Endothelial cell (in vitro differentiated cells): ENCODE data around the gene TEAD1. TPM values are rescaled to one million over a fixed set of nuclear protein-coding genes. Genes with fewer than 3 reads are reported as not detected.

ENCODE experiments used
- DNase-seq: peaks from one replicate; pipeline ENCODE4 v3.0.0; 2021; ENCODE audit warnings: low spot score
- H3K27ac Mint-ChIP-seq: one replicate; pipeline ENCODE4 v1.8.0; 2021; ENCODE audit warnings: mixed read lengths, inconsistent platforms; ENCODE audit not compliant: unreplicated experiment
- H3K27me3 Mint-ChIP-seq: one replicate; pipeline ENCODE4 v1.8.0; 2021; ENCODE audit warnings: mild to moderate bottlenecking, moderate library complexity, mixed read lengths, inconsistent platforms; ENCODE audit not compliant: unreplicated experiment
- H3K36me3 Mint-ChIP-seq: one replicate; pipeline ENCODE4 v1.8.0; 2021; ENCODE audit warnings: mild to moderate bottlenecking, low read depth, mixed read lengths, inconsistent platforms; ENCODE audit not compliant: unreplicated experiment
- H3K4me1 Mint-ChIP-seq: one replicate; pipeline ENCODE4 v1.8.0; 2021; ENCODE audit warnings: mild to moderate bottlenecking, mixed read lengths, inconsistent platforms; ENCODE audit not compliant: unreplicated experiment
- H3K4me3 Mint-ChIP-seq: one replicate; pipeline ENCODE4 v1.8.0; 2021; ENCODE audit warnings: mild to moderate bottlenecking, mixed read lengths, inconsistent platforms; ENCODE audit not compliant: unreplicated experiment
- H3K9me3 Mint-ChIP-seq: one replicate; pipeline ENCODE4 v1.8.0; 2021; ENCODE audit warnings: mixed read lengths, inconsistent platforms; ENCODE audit not compliant: unreplicated experiment
- CTCF ChIP-seq: fragments of 200-600 bp; sonication (generic); IDR thresholded peaks from one replicate; pipeline ENCODE4 v1.5.0; 2021; ENCODE audit warnings: antibody characterized with exemption; ENCODE audit not compliant: unreplicated experiment
- total RNA-seq: library from RNA; stranded (reverse); fragmentation: NEBNext Ultra II Directional; extraction: Animal tissue kit (Norgen Biotek cat#: 25700); gene quantifications from one replicate; pipeline ENCODE4 v1.2.1, GENCODE V29; 2021; ENCODE audit not compliant: unreplicated experiment

TEAD1 gene
- total RNA-seq, 1 donor from 2014 or later, result 54.4 TPM

- H3K36me3 Mint-ChIP-seq, result peaks cover 17% of the 10 kb centered on the region
- no peak overlapping the region for H3K4me3 Mint-ChIP-seq
- no peak for TF ChIP-seq CTCF
- H3K27me3 Mint-ChIP-seq, result peaks cover 3% of the 10 kb centered on the region
- DNase-seq, result no peak
- peaks cover 14% of the 10 kb centered on the region for H3K4me1 Mint-ChIP-seq
- no peak overlapping the region for H3K27ac Mint-ChIP-seq
- H3K9me3 Mint-ChIP-seq, result no peaks in the 10 kb centered on the region
These were observed 119.3 kb downstream of the TEAD1 start for GRCh38 chr11:12793506-12793905.

GRCh38 chr11:12794576-12795230, 120.5 kb downstream of the TEAD1 start:
- no peak overlapping the region for H3K4me3 Mint-ChIP-seq
- H3K4me1 Mint-ChIP-seq, result peaks cover 15% of the 10 kb centered on the region
- TF ChIP-seq CTCF, result no peak
- no peaks in the 10 kb centered on the region for H3K9me3 Mint-ChIP-seq
- no peak for DNase-seq
- no peak overlapping the region for H3K27ac Mint-ChIP-seq
- peaks cover 17% of the 10 kb centered on the region for H3K36me3 Mint-ChIP-seq
- peaks cover 3% of the 10 kb centered on the region for H3K27me3 Mint-ChIP-seq

- Mint-ChIP-seq H3K4me3 (no peak overlapping the region), H3K36me3 (peaks cover 17% of the 10 kb centered on the region), H3K9me3 (no peaks in the 10 kb centered on the region), H3K27me3 (peaks cover 4% of the 10 kb centered on the region), H3K4me1 (peaks cover 44% of the 10 kb centered on the region), H3K27ac (no peak overlapping the region)
- TF ChIP-seq CTCF, result no peak
- no peak for DNase-seq
These were observed 123.8 kb downstream of the TEAD1 start for GRCh38 chr11:12797996-12798395.

GRCh38 chr11:12798609-12799011, 124.4 kb downstream of the TEAD1 start:
- peaks cover 50% of the 10 kb centered on the region for H3K4me1 Mint-ChIP-seq
- H3K27me3 Mint-ChIP-seq, result peaks cover 6% of the 10 kb centered on the region
- H3K4me3 Mint-ChIP-seq, result no peak overlapping the region
- no peak for TF ChIP-seq CTCF
- H3K27ac Mint-ChIP-seq, result no peak overlapping the region
- no peak for DNase-seq
- peaks cover 17% of the 10 kb centered on the region for H3K36me3 Mint-ChIP-seq
- H3K9me3 Mint-ChIP-seq, result no peaks in the 10 kb centered on the region

- peaks cover 50% of the 10 kb centered on the region for H3K4me1 Mint-ChIP-seq
- no peaks in the 10 kb centered on the region for H3K9me3 Mint-ChIP-seq
- H3K27ac Mint-ChIP-seq, result no peak overlapping the region
- H3K36me3 Mint-ChIP-seq, result peaks cover 17% of the 10 kb centered on the region
- peaks cover 8% of the 10 kb centered on the region for H3K27me3 Mint-ChIP-seq
- no peak for TF ChIP-seq CTCF
- DNase-seq, result no peak
- H3K4me3 Mint-ChIP-seq, result no peak overlapping the region
These were observed 125.2 kb downstream of the TEAD1 start for GRCh38 chr11:12799334-12799835.
